ENCODE measurements around the gene DLG5.
A peak's percentile ranks its signal among the peaks of the same experiment; 100 is the strongest.

DLG5 gene

GRCh38 chr10:77944519-77944918, 18.0 kb upstream of the DLG5 start:
- DNase-seq, result no peak

- DNase-seq, result no peak
Observed at GRCh38 chr10:77943121-77943901, 16.8 kb upstream of the DLG5 start.

GRCh38 chr10:77941790-77942189, 15.2 kb upstream of the DLG5 start:
- DNase-seq, result no peak

GRCh38 chr10:77940627-77941026, 14.1 kb upstream of the DLG5 start:
- DNase-seq, result no peak

- no peak for DNase-seq
Observed at GRCh38 chr10:77940225-77940624, 13.7 kb upstream of the DLG5 start.

GRCh38 chr10:77939561-77940001, 13.0 kb upstream of the DLG5 start:
- DNase-seq, result no peak

GRCh38 chr10:77936697-77937567, 10.4 kb upstream of the DLG5 start:
- no peak for DNase-seq

GRCh38 chr10:77932016-77932715, 5.6 kb upstream of the DLG5 start:
- DNase-seq, result no peak

GRCh38 chr10:77927402-77928246, 1.1 kb upstream of the DLG5 start:
- DNase-seq, result peak in 8 of 56 donors; percentile 16 to 46 (median 24)

- DNase-seq, result peak in 34 of 56 donors; percentile 5 to 55 (median 28)
Observed at GRCh38 chr10:77925795-77926565, 575 bp downstream of the DLG5 start.

GRCh38 chr10:77925410-77925794, 1.2 kb downstream of the DLG5 start:
- DNase-seq, result peak in 35 of 56 donors; percentile 3 to 60 (median 22)

GRCh38 chr10:77922566-77923179, 3.9 kb downstream of the DLG5 start:
- no peak for DNase-seq

- no peak for DNase-seq
Observed at GRCh38 chr10:77922055-77922454, 4.5 kb downstream of the DLG5 start.

GRCh38 chr10:77921395-77921794, 5.2 kb downstream of the DLG5 start:
- no peak for DNase-seq

- DNase-seq, result peak in 2 of 56 donors; percentile 9 to 38
Observed at GRCh38 chr10:77920495-77920894, 6.1 kb downstream of the DLG5 start.

- no peak for DNase-seq
Observed at GRCh38 chr10:77919713-77920108, 6.8 kb downstream of the DLG5 start.

- DNase-seq, result no peak
Observed at GRCh38 chr10:77915319-77916105, 11.0 kb downstream of the DLG5 start.

- no peak for DNase-seq
Observed at GRCh38 chr10:77913090-77913489, 13.5 kb downstream of the DLG5 start.

- no peak for DNase-seq
Observed at GRCh38 chr10:77912576-77912975, 14.0 kb downstream of the DLG5 start.

Data from amygdala (tissue), 56 donors.